Measurements from ENCODE around the gene SP9. TPM values are rescaled to one million over a fixed set of nuclear protein-coding genes. Genes with fewer than 3 reads are reported as not detected.

SP9 gene
- total and polyA plus RNA-seq, 4 donors, result not detected

GRCh38 chr2:174338671-174339560, 4.2 kb downstream of the SP9 start:
- Histone ChIP-seq H3K27ac (ENCODE audit: low read depth in 1 of 2, low read length in 1 of 2) (no peak overlapping the region), H3K36me3 (ENCODE audit: control insufficient read depth in 4 of 4, insufficient read depth in 4 of 4, low read length in 4 of 4) (no peaks in the 10 kb centered on the region), H3K27me3 (ENCODE audit: control insufficient read depth in 3 of 3, insufficient read depth in 3 of 3, low read length in 2 of 3) (peaks cover 17 to 80% (median 79%) of the 10 kb centered on the region in 3 donors), H3K4me1 (ENCODE audit: control insufficient read depth in 5 of 5, insufficient read depth in 5 of 5, low read length in 5 of 5) (peaks cover 0 to 40% (median 5%) of the 10 kb centered on the region in 5 donors), H3K4me3 (no peak overlapping the region), H3K9me3 (ENCODE audit: control insufficient read depth in 4 of 4, insufficient read depth in 3 of 4, low read length in 3 of 4) (peaks cover 0 to 1% (median 0%) of the 10 kb centered on the region in 4 donors), H3K9ac (ENCODE audit: insufficient read depth in 1 of 2, low read length in 2 of 2) (no peak overlapping the region)
- DNase-seq (peak; percentile 29 to 75 (median 31)), ATAC-seq (ENCODE audit: insufficient read depth, low FRiP score) (no peak)
- TF ChIP-seq CTCF (IDR thresholded peaks at IDR 0.05; ENCODE audit: control extremely low read depth, extremely low read depth), result no peak
- WGBS, 2 donors, result 12 to 14% methylated on average over 17 of the region's 17 CpGs

- ATAC-seq (ENCODE audit: insufficient read depth, low FRiP score), result no peak
- no peak for TF ChIP-seq CTCF (IDR thresholded peaks at IDR 0.05; ENCODE audit: control extremely low read depth, extremely low read depth)
- H3K36me3 ChIP-seq (ENCODE audit: control insufficient read depth in 4 of 4, insufficient read depth in 4 of 4, low read length in 4 of 4), result no peaks in the 10 kb centered on the region
- DNase-seq, result peak in 2 of 3 donors; percentile 53 to 68
- WGBS, 2 donors, result 5 to 11% methylated on average over 37 of the region's 37 CpGs
- H3K9me3 ChIP-seq (ENCODE audit: control insufficient read depth in 4 of 4, insufficient read depth in 3 of 4, low read length in 3 of 4), result peaks cover 0 to 4% (median 0%) of the 10 kb centered on the region in 4 donors
- no peak overlapping the region for H3K4me3 ChIP-seq
- H3K27ac ChIP-seq (ENCODE audit: low read depth in 1 of 2, low read length in 1 of 2), result no peak overlapping the region
- peaks cover 20 to 82% (median 81%) of the 10 kb centered on the region in 3 donors for H3K27me3 ChIP-seq (ENCODE audit: control insufficient read depth in 3 of 3, insufficient read depth in 3 of 3, low read length in 2 of 3)
- H3K4me1 ChIP-seq (ENCODE audit: control insufficient read depth in 5 of 5, insufficient read depth in 5 of 5, low read length in 5 of 5), result peaks cover 0 to 39% (median 4%) of the 10 kb centered on the region in 5 donors
- no peak overlapping the region for H3K9ac ChIP-seq (ENCODE audit: insufficient read depth in 1 of 2, low read length in 2 of 2)
Measured at GRCh38 chr2:174339561-174340399, 5.0 kb downstream of the SP9 start.

GRCh38 chr2:174340400-174341292, 5.9 kb downstream of the SP9 start:
- Histone ChIP-seq H3K9me3 (ENCODE audit: control insufficient read depth in 4 of 4, insufficient read depth in 3 of 4, low read length in 3 of 4) (peaks cover 0 to 4% (median 0%) of the 10 kb centered on the region in 4 donors), H3K4me1 (ENCODE audit: control insufficient read depth in 5 of 5, insufficient read depth in 5 of 5, low read length in 5 of 5) (peaks cover 0 to 32% (median 0%) of the 10 kb centered on the region in 5 donors), H3K27me3 (ENCODE audit: control insufficient read depth in 3 of 3, insufficient read depth in 3 of 3, low read length in 2 of 3) (peaks cover 20 to 81% (median 81%) of the 10 kb centered on the region in 3 donors), H3K36me3 (ENCODE audit: control insufficient read depth in 4 of 4, insufficient read depth in 4 of 4, low read length in 4 of 4) (no peaks in the 10 kb centered on the region), H3K27ac (ENCODE audit: low read depth in 1 of 2, low read length in 1 of 2) (no peak overlapping the region), H3K9ac (ENCODE audit: insufficient read depth in 1 of 2, low read length in 2 of 2) (no peak overlapping the region), H3K4me3 (no peak overlapping the region)
- WGBS, 2 donors, result 8 to 9% methylated on average over 55 to 70 of the region's 70 CpGs
- no peak for TF ChIP-seq CTCF (IDR thresholded peaks at IDR 0.05; ENCODE audit: control extremely low read depth, extremely low read depth)
- no peak for ATAC-seq (ENCODE audit: insufficient read depth, low FRiP score)
- peak in 2 of 3 donors; percentile 16 to 40 for DNase-seq

Data from lung (tissue), 12 donors.